ENCODE results near the gene MAD2L1BP. TPM values are rescaled to one million over a fixed set of nuclear protein-coding genes. Genes with fewer than 3 reads are reported as not detected.
A peak's percentile ranks its signal among the peaks of the same experiment; 100 is the strongest.

MAD2L1BP gene
- total RNA-seq, 1 experiment from 2014 or later: 46.3 TPM

GRCh38 chr6:43629104-43629504 lies 6.5 kb upstream of the MAD2L1BP start, which contains the start of gene GTPBP2:
Gene GTPBP2 (minus strand): TSS chr6:43629264. CDS start chr6:43629162, 102 bp downstream.
- DNase-seq: peak; percentile 99
- Histone ChIP-seq H3K27me3 (ENCODE audit: insufficient read depth, low read length) (no peaks in the 10 kb centered on the region), H3K14ac (ENCODE audit: insufficient read depth, low read length) (peak within 1 kb of the TSS; percentile 94), H3T11ph (ENCODE audit: low read length) (peak within 1 kb of the TSS; percentile 40), H2AFZ (ENCODE audit: low read length) (no peak within 1 kb of the TSS), H2BK120ac (ENCODE audit: low read depth, low read length, poor library complexity, severe bottlenecking) (peak within 1 kb of the TSS; percentile 30), H3K23me2 (ENCODE audit: insufficient read length, low read depth, low read length, poor library complexity, severe bottlenecking) (peaks cover 8% of the 10 kb centered on the region), H2BK20ac (ENCODE audit: low read depth, low read length, poor library complexity, severe bottlenecking) (no peak within 1 kb of the TSS), H3K4me2 (ENCODE audit: insufficient read depth, insufficient read length, low read length) (peak within 1 kb of the TSS; percentile 98), H3K23ac (ENCODE audit: insufficient read length, low read depth, low read length) (no peak within 1 kb of the TSS), H2AK5ac (ENCODE audit: insufficient read length, low read length) (no peak within 1 kb of the TSS), H3K79me1 (ENCODE audit: insufficient read depth, low read depth, low read length, poor library complexity, severe bottlenecking) (peaks cover 6% of the 10 kb centered on the region), H3K4ac (ENCODE audit: low read depth, low read length) (no peak within 1 kb of the TSS; the same call in 1 of the 2 replicates), H2BK15ac (ENCODE audit: low read depth, low read length) (no peak within 1 kb of the TSS), H3K79me2 (ENCODE audit: insufficient read depth, low read length) (no peaks in the 10 kb centered on the region), H3K18ac (ENCODE audit: insufficient read length, low read depth, low read length) (peak within 1 kb of the TSS; percentile 92), H3K27ac (ENCODE audit: insufficient read length, low read depth, low read length) (peak within 1 kb of the TSS; percentile 74), H3K9ac (ENCODE audit: extremely low read depth, insufficient read length, low read length) (peak within 1 kb of the TSS; percentile 86), H3K9me3 (ENCODE audit: control insufficient read depth, low read depth, low read length) (no peaks in the 10 kb centered on the region), H4K20me1 (ENCODE audit: control insufficient read depth, insufficient read depth, insufficient read length) (no peaks in the 10 kb centered on the region), H3K56ac (ENCODE audit: insufficient read length, low read depth, low read length) (no peak within 1 kb of the TSS), H2BK5ac (ENCODE audit: insufficient read length, low read length) (peak within 1 kb of the TSS; percentile 80), H4K5ac (ENCODE audit: insufficient read length, low read depth, low read length) (peak within 1 kb of the TSS; percentile 74), H3K4me1 (ENCODE audit: insufficient read depth, low read length) (no peaks in the 10 kb centered on the region), H4K91ac (ENCODE audit: insufficient read length, low read depth, low read length) (no peak within 1 kb of the TSS), H4K8ac (replicated peaks; ENCODE audit: insufficient read length, low read depth, low read length) (peak within 1 kb of the TSS; percentile 7), H2BK12ac (ENCODE audit: insufficient read length, low read depth, low read length) (peak within 1 kb of the TSS; percentile 19)
- Mint-ChIP-seq H3K27me3 (ENCODE audit: low read depth) (no peaks in the 10 kb centered on the region), H3K36me3 (ENCODE audit: insufficient read depth in 1 of 3, low read depth in 3 of 3) (peaks cover 21 to 40% (median 38%) of the 10 kb centered on the region in 3 experiments; a peak in 6 of 7 replicates), H3K4me1 (peaks cover 18 to 19% of the 10 kb centered on the region in 2 experiments), H3K9me3 (no peaks in the 10 kb centered on the region; a peak in 1 of 5 replicates), H3K4me3 (peak within 1 kb of the TSS; percentile 96 to 99), H3K27ac (peak within 1 kb of the TSS; percentile 98 to 100 (median 100))
- WGBS (ENCODE audit: extremely low coverage, insufficient read length, low lambda C conversion rate): no CpG with 5 or more reads among the region's 46 CpGs
- no peak for TF ChIP-seq CTCF (conservative IDR thresholded peaks at IDR 0.05)
